OCI-LY7 (cell line): ENCODE results near the gene MPPED2. TPM values are rescaled to one million over a fixed set of nuclear protein-coding genes. Genes with fewer than 3 reads are reported as not detected.

Experiments
- BruUV-seq: library from RNA; stranded (reverse); fragments of 400-500 nt; replicated peaks from 2 replicates; lab custom pipeline; 2021; lab: Mats Ljungman, UMichigan
- CTCF ChIA-PET: fragments of 300-600 bp; sonication (Branson Sonifier 250); formaldehyde crosslinking; loops from one replicate; lab custom pipeline; 2022; ENCODE audit warnings: antibody characterized with exemption; ENCODE audit not compliant: unreplicated experiment; lab: Charles Lee
- POLR2A ChIA-PET: fragments of 300-600 bp; sonication (Branson Sonifier 250); formaldehyde crosslinking; loops from one replicate; lab custom pipeline; 2022; ENCODE audit warnings: antibody characterized with exemption; lab: Charles Lee
- DNase-seq: peaks from one replicate; pipeline ENCODE4 v3.0.0-alpha.2; 2015; ENCODE audit warnings: low spot score
- H2AFZ ChIP-seq: fragments of 200-600 bp; sonication (generic), shearing (Covaris generic); 2 replicates; pipeline ENCODE4 v1.6.1; 2014; ENCODE audit warnings: mild to moderate bottlenecking, antibody characterized with exemption, low read length, moderate library complexity
- H3K27ac ChIP-seq: fragments of 200-600 bp; sonication (generic); 2 replicates; pipeline ENCODE4 v1.5.1; 2014; ENCODE audit warnings: mixed run types, low read depth, mild to moderate bottlenecking, moderate library complexity, low read length, inconsistent platforms; ENCODE audit not compliant: poor library complexity, severe bottlenecking
- H3K36me3 ChIP-seq: fragments of 200-600 bp; sonication (generic); 2 replicates; pipeline ENCODE4 v1.6.1; 2014; ENCODE audit warnings: mild to moderate bottlenecking, antibody characterized with exemption, low read length, moderate library complexity, mixed read lengths; ENCODE audit not compliant: insufficient read depth
- H3K4me1 ChIP-seq: fragments of 200-600 bp; sonication (generic); 2 replicates; pipeline ENCODE4 v1.5.1; 2014; ENCODE audit warnings: mild to moderate bottlenecking, low read length; ENCODE audit not compliant: insufficient read depth, poor library complexity, severe bottlenecking
- H3K4me2 ChIP-seq: fragments of 200-600 bp; sonication (generic); 2 replicates; pipeline ENCODE4 v1.6.1; 2014; ENCODE audit warnings: mild to moderate bottlenecking, low read length
- H3K4me3 ChIP-seq: fragments of 200-600 bp; sonication (generic); 2 replicates; pipeline ENCODE4 v1.5.1; 2014; ENCODE audit warnings: mild to moderate bottlenecking, low read depth, low read length; ENCODE audit not compliant: poor library complexity, severe bottlenecking
- H3K79me2 ChIP-seq: fragments of 200-600 bp; sonication (generic); 2 replicates; pipeline ENCODE4 v1.6.1; 2016; ENCODE audit warnings: low read depth, mild to moderate bottlenecking, low read length, moderate library complexity, mixed read lengths; ENCODE audit not compliant: insufficient read depth
- H3K9me2 ChIP-seq: fragments of 200-600 bp; sonication (generic); 2 replicates; pipeline ENCODE4 v1.6.1; 2016; ENCODE audit warnings: mild to moderate bottlenecking, low read length, mixed read lengths; ENCODE audit not compliant: insufficient read depth
- H3K9me3 ChIP-seq: fragments of 200-600 bp; sonication (generic); 2 replicates; pipeline ENCODE4 v1.6.1; 2014; ENCODE audit warnings: mild to moderate bottlenecking, mixed run types, low read length, mixed read lengths
- H4K20me1 ChIP-seq: fragments of 200-600 bp; sonication (generic); 2 replicates; pipeline ENCODE4 v1.6.1; 2014; ENCODE audit warnings: mild to moderate bottlenecking, antibody characterized with exemption, low read length, moderate library complexity, mixed read lengths; ENCODE audit not compliant: insufficient read depth
- EZH2phosphoT487 ChIP-seq: fragments of 200-600 bp; sonication (generic); IDR thresholded peaks from 2 replicates; pipeline ENCODE4 v1.6.1; 2018; ENCODE audit warnings: low read depth, borderline replicate concordance, mild to moderate bottlenecking, mixed run types, antibody characterized with exemption, low read length, moderate library complexity, mixed read lengths
- intact Hi-C: fragments of 100-400 bp; cut with micrococcal nuclease; formaldehyde crosslinking; loops from one replicate; pipeline ENCODE4 v1.10.0; 2022; ENCODE audit not compliant: unreplicated experiment
- total RNA-seq, 2 experiments: library from RNA; depleted of rRNA in 1 of 2; stranded (reverse); fragments of >200 nt in 1 of 2; shearing (Covaris generic) in 1 of 2; gene quantifications; 2 replicates each; pipeline ENCODE4 v1.2.3, GENCODE V29; 2014 to 2022
- TF ChIP-seq, protein P1 (sequence below): fragments of 200-600 bp; sonication (generic); conservative IDR thresholded peaks from 2 replicates; pipeline ENCODE4 v1.5.1; 2014; ENCODE audit warnings: mild to moderate bottlenecking, antibody characterized with exemption, low read length, moderate library complexity, mixed read lengths

MPPED2 gene
- total RNA-seq, 2 experiments from 2014 or later = not detected

DNA sequence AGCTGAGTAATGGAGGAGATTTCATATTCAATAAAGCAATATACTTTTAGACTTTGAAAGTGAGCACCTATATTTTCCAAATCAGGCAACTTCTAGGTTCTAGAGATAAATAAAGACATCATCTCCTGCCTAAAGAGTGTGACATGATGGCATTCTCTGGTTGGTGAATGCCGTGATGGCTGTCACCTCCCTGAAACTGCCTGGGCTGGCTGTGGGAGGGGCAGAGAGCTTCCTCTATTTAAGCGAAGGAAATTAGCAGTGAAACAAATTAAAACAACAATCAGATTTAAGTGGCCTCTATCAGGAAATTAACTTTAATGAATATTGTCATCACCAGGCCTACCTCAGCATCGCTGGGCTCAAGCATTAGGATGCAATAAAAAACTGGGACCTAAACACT, 149.4 kb downstream of the MPPED2 start:
- Histone ChIP-seq H3K79me2 (no peaks in the 10 kb centered on the region), H3K9me3 (no peaks in the 10 kb centered on the region), H3K9me2 (no peaks in the 10 kb centered on the region), H3K4me1 (no peaks in the 10 kb centered on the region), H3K27ac (no peak overlapping the region), H3K36me3 (no peaks in the 10 kb centered on the region), H4K20me1 (no peaks in the 10 kb centered on the region), H3K4me2 (no peak overlapping the region), H3K4me3 (no peak overlapping the region), H2AFZ (no peak overlapping the region)
- POLR2A ChIA-PET = interaction anchor here (1.5 kb wide), 1 partner anchor 22 kb away, joined by 4 read pairs; no protein-coding TSS in a partner anchor
- TF ChIP-seq, protein P1, sequence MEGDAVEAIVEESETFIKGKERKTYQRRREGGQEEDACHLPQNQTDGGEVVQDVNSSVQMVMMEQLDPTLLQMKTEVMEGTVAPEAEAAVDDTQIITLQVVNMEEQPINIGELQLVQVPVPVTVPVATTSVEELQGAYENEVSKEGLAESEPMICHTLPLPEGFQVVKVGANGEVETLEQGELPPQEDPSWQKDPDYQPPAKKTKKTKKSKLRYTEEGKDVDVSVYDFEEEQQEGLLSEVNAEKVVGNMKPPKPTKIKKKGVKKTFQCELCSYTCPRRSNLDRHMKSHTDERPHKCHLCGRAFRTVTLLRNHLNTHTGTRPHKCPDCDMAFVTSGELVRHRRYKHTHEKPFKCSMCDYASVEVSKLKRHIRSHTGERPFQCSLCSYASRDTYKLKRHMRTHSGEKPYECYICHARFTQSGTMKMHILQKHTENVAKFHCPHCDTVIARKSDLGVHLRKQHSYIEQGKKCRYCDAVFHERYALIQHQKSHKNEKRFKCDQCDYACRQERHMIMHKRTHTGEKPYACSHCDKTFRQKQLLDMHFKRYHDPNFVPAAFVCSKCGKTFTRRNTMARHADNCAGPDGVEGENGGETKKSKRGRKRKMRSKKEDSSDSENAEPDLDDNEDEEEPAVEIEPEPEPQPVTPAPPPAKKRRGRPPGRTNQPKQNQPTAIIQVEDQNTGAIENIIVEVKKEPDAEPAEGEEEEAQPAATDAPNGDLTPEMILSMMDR = no peak
- TF ChIP-seq EZH2phosphoT487 = no peak
- CTCF ChIA-PET = no interaction called here
- intact Hi-C loops = no loop called here
- BruUV-seq = no TSS peak
- no peak for DNase-seq

DNA sequence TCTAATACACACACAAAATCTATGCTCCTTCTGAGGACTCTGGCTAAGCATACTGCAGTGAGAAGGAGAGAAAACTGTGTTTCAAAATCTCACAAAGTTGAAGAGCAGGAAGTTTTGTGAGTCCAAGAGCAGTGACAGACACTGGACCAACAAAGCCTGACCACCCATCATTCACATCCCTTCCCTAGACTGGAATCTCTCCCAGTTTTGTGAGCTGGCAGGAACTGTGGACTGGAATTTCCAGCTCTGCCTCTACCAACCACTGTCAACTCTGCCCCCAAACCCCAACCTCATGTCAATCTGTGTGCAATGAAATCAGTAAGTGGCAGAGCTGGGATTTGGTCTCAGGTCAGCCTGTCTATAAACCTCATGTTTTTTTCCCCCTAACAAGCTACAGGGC, 150.7 kb downstream of the MPPED2 start:
- Histone ChIP-seq H3K4me3 (no peak overlapping the region), H3K4me2 (no peak overlapping the region), H3K4me1 (no peaks in the 10 kb centered on the region), H3K9me2 (no peaks in the 10 kb centered on the region), H3K9me3 (no peaks in the 10 kb centered on the region), H2AFZ (no peak overlapping the region), H3K36me3 (no peaks in the 10 kb centered on the region), H3K27ac (no peak overlapping the region), H4K20me1 (no peaks in the 10 kb centered on the region), H3K79me2 (no peaks in the 10 kb centered on the region)
- intact Hi-C loops = no loop called here
- ChIA-PET POLR2A (interaction anchor here (0.6 to 1.5 kb wide), 3 partner anchors 8 to 21 kb away, joined by 3 to 4 read pairs (median 3); no protein-coding TSS in a partner anchor), CTCF (no interaction called here)
- DNase-seq = no peak
- no TSS peak for BruUV-seq
- no peak for TF ChIP-seq EZH2phosphoT487
- TF ChIP-seq, protein P1 = no peak

DNA sequence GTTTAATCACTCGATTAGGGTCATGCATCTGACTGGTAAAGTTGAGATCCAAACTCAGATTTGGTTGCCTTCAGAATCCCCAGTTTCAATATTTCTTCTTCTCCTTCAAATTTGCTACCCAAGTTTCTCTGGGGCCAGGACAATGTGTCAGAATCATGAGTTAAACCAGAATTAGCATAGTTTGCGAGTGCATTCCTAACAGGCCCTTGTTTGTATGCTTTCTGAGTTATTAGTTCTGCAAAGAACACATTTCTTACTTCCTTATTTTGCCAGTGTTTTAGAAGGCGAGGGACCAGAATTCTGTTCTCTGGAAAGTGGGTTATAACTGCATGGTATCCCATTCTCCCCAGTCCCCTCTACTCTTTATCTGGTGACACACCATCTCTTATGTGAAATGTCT, 151.3 kb downstream of the MPPED2 start:
- no peak overlapping the region for H3K4me3 ChIP-seq

More for the DNA sequence above, 151.3 kb downstream of the MPPED2 start:
- Histone ChIP-seq H3K9me2 (no peaks in the 10 kb centered on the region), H3K4me1 (no peaks in the 10 kb centered on the region), H2AFZ (no peak overlapping the region), H3K36me3 (no peaks in the 10 kb centered on the region), H3K27ac (no peak overlapping the region), H4K20me1 (no peaks in the 10 kb centered on the region), H3K79me2 (no peaks in the 10 kb centered on the region), H3K4me2 (no peak overlapping the region), H3K9me3 (no peaks in the 10 kb centered on the region)
- BruUV-seq = no TSS peak
- DNase-seq = no peak
- CTCF ChIA-PET = no interaction called here
- TF ChIP-seq EZH2phosphoT487 = no peak
- TF ChIP-seq, protein P1 = no peak
- intact Hi-C loops = no loop called here
- POLR2A ChIA-PET = no interaction called here
